Hippocampal formation (tissue), 2 donors: ENCODE results near the gene USP17L20.
"Not testable (repeated sequence)": the region's sequence is repeated elsewhere in the genome, so short reads cannot be mapped to it uniquely, and the experiment has no call there.

Experiments used
- DNase-seq, 2 donors: peaks; one replicate each; lab custom pipeline; 2025; lab: John Stamatoyannopoulos, UW

Gene USP17L20

GRCh38 chr4:9257824-9258223 lies at the start of gene USP17L20:
Gene USP17L20, plus strand, starts transcription at chr4:9258124. Its CDS starts 0 bp downstream, at chr4:9258124.
- DNase-seq, result not testable (repeated sequence)

- DNase-seq, result not testable (repeated sequence)
These were observed 47.6 kb upstream of the USP17L20 start, which contains the start of gene USP17L10 for GRCh38 chr4:9210357-9210756. Gene USP17L10, plus strand, starts transcription at chr4:9210657. Its CDS starts 0 bp downstream, at chr4:9210657.

- DNase-seq, result not testable (repeated sequence)
These were observed 43.2 kb upstream of the USP17L20 start for GRCh38 chr4:9214701-9215100.

- not testable (repeated sequence) for DNase-seq
These were observed 42.8 kb upstream of the USP17L20 start, which contains the start of gene USP17L11 for GRCh38 chr4:9215105-9215504. Gene USP17L11, plus strand, starts transcription at chr4:9215405. Its CDS starts 0 bp downstream, at chr4:9215405.

DNA sequence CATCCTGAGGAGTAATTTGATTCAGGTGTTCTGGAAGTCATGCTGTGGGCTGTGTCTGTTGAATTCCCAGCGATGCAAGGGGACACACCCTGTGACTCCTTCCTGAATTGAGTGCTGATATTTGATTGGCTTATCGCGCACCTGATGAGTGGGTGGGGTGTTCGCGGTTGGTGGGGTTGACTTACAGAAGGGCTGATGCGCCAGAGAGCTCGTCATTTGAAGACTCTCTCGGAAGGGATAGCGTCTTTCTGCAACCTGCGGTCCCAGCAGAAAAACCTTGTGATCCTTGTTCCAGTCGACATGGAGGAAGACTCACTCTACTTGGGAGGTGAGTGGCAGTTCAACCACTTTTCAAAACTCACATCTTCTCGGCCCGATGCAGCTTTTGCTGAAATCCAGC lies 38.1 kb upstream of the USP17L20 start, which contains the start of gene USP17L12:
Gene USP17L12 (plus strand): TSS at position 301 of the 400 bp plus-strand sequence. CDS start 0 bp downstream, at position 301.
- not testable (repeated sequence) for DNase-seq

DNA sequence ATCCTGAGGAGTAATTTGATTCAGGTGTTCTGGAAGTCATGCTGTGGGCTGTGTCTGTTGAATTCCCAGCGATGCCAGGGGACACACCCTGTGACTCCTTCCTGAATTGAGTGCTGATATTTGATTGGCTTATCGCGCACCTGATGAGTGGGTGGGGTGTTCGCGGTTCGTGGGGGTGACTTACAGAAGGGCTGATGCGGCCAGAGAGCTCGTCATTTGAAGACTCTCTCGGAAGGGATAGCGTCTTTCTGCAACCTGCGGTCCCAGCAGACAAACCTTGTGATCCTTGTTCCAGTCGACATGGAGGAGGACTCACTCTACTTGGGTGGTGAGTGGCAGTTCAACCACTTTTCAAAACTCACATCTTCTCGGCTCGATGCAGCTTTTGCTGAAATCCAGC lies 33.3 kb upstream of the USP17L20 start, which contains the start of gene USP17L13:
Gene USP17L13 (plus strand): TSS at position 301 of the 400 bp plus-strand sequence. CDS start 0 bp downstream, at position 301.
- DNase-seq, result not testable (repeated sequence)

GRCh38 chr4:9230249-9230648 lies 27.7 kb upstream of the USP17L20 start:
- DNase-seq, result not testable (repeated sequence)

DNA sequence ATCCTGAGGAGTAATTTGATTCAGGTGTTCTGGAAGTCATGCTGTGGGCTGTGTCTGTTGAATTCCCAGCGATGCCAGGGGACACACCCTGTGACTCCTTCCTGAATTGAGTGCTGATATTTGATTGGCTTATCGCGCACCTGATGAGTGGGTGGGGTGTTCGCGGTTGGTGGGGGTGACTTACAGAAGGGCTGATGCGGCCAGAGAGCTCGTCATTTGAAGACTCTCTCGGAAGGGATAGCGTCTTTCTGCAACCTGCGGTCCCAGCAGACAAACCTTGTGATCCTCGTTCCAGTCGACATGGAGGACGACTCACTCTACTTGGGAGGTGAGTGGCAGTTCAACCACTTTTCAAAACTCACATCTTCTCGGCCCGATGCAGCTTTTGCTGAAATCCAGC lies 23.8 kb upstream of the USP17L20 start, which contains the start of gene USP17L15:
Gene USP17L15 (plus strand): TSS at position 301 of the 400 bp plus-strand sequence. CDS start 0 bp downstream, at position 301.
- not testable (repeated sequence) for DNase-seq

GRCh38 chr4:9238461-9238860 lies 19.5 kb upstream of the USP17L20 start:
- not testable (repeated sequence) for DNase-seq

GRCh38 chr4:9243579-9243978 lies 14.3 kb upstream of the USP17L20 start, which contains the start of gene USP17L17:
Gene USP17L17, plus strand, starts transcription at chr4:9243879. Its CDS starts 0 bp downstream, at chr4:9243879.
- DNase-seq, result not testable (repeated sequence)

DNA sequence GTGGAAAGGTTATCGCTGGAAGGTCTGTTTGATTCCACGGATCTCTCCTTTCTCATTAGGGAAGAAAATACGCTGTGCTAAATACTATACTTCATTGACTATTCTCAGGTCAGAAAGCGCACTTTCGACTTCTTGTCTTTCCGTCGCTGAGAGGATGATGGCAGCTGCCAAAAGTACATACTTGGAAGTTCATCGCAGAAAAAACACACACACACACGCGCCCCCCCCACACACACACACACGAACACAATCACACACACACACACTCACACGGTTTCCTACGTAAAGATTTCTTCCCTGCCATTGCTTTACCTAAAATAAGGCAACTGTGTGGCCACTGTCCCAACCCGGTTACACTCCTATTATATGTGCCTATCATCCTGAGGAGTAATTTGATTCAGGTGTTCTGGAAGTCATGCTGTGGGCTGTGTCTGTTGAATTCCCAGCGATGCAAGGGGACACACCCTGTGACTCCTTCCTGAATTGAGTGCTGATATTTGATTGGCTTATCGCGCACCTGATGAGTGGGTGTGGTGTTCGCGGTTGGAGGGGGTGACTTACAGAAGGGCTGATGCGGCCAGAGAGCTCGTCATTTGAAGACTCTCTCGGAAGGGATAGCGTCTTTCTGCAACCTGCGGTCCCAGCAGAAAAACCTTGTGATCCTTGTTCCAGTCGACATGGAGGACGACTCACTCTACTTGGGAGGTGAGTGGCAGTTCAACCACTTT lies 9.8 kb upstream of the USP17L20 start, which contains the start of gene USP17L18:
Gene USP17L18 (plus strand): TSS at position 678 of the 728 bp plus-strand sequence. CDS start 0 bp downstream, at position 678.
- not testable (repeated sequence) for DNase-seq

DNA sequence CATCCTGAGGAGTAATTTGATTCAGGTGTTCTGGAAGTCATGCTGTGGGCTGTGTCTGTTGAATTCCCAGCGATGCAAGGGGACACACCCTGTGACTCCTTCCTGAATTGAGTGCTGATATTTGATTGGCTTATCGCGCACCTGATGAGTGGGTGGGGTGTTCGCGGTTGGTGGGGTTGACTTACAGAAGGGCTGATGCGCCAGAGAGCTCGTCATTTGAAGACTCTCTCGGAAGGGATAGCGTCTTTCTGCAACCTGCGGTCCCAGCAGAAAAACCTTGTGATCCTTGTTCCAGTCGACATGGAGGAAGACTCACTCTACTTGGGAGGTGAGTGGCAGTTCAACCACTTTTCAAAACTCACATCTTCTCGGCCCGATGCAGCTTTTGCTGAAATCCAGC lies 4.8 kb upstream of the USP17L20 start, which contains the start of gene USP17L19:
Gene USP17L19 (plus strand): TSS at position 301 of the 400 bp plus-strand sequence. CDS start 0 bp downstream, at position 301.
- DNase-seq, result not testable (repeated sequence)

GRCh38 chr4:9262572-9262971 lies 4.6 kb downstream of the USP17L20 start, which contains the start of gene USP17L21:
Gene USP17L21, plus strand, starts transcription at chr4:9262872. Its CDS starts 0 bp downstream, at chr4:9262872.
- not testable (repeated sequence) for DNase-seq

DNA sequence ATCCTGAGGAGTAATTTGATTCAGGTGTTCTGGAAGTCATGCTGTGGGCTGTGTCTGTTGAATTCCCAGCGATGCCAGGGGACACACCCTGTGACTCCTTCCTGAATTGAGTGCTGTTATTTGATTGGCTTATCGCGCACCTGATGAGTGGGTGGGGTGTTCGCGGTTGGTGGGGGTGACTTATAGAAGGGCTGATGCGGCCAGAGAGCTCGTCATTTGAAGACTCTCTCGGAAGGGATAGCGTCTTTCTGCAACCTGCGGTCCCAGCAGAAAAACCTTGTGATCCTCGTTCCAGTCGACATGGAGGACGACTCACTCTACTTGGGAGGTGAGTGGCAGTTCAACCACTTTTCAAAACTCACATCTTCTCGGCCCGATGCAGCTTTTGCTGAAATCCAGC lies 9.4 kb downstream of the USP17L20 start, which contains the start of gene USP17L22:
Gene USP17L22 (plus strand): TSS at position 301 of the 400 bp plus-strand sequence. CDS start 0 bp downstream, at position 301.
- not testable (repeated sequence) for DNase-seq

GRCh38 chr4:9271719-9272118 lies 13.8 kb downstream of the USP17L20 start:
- DNase-seq, result not testable (repeated sequence)
